HG02870 (cell line): Measurements from ENCODE around the gene MFNG.

Source experiments
- ATAC-seq: cut with Tn5 transposase; IDR thresholded peaks from one replicate; pipeline ENCODE4 v1.9.1; 2021; ENCODE audit warnings: mild to moderate bottlenecking, moderate library complexity; ENCODE audit not compliant: unreplicated experiment

MFNG gene

GRCh38 chr22:37453696-37454095 is 32.5 kb downstream of the MFNG start:
- no peak for ATAC-seq

- ATAC-seq, result no peak
Measured at GRCh38 chr22:37451218-37451617, 35.0 kb downstream of the MFNG start.

- ATAC-seq, result no peak
Measured at GRCh38 chr22:37449331-37450001, 36.7 kb downstream of the MFNG start.

- no peak for ATAC-seq
Measured at GRCh38 chr22:37448516-37449127, 37.6 kb downstream of the MFNG start.

- ATAC-seq, result no peak
Measured at GRCh38 chr22:37445501-37445900, 40.7 kb downstream of the MFNG start.

GRCh38 chr22:37443977-37444376 is 42.2 kb downstream of the MFNG start:
- ATAC-seq, result no peak

GRCh38 chr22:37443086-37443485 is 43.1 kb downstream of the MFNG start:
- no peak for ATAC-seq

GRCh38 chr22:37442537-37442936 is 43.6 kb downstream of the MFNG start:
- no peak for ATAC-seq

- ATAC-seq, result no peak
Measured at GRCh38 chr22:37442135-37442534, 44.0 kb downstream of the MFNG start.

- no peak for ATAC-seq
Measured at GRCh38 chr22:37440875-37441274, 45.3 kb downstream of the MFNG start.

- ATAC-seq, result no peak
Measured at GRCh38 chr22:37439347-37439746, 46.8 kb downstream of the MFNG start.

GRCh38 chr22:37435970-37436603 is 50.1 kb downstream of the MFNG start:
- no peak for ATAC-seq

- ATAC-seq, result no peak
Measured at GRCh38 chr22:37433786-37434185, 52.4 kb downstream of the MFNG start.

GRCh38 chr22:37432708-37433054 is 53.5 kb downstream of the MFNG start:
- no peak for ATAC-seq

- ATAC-seq, result no peak
Measured at GRCh38 chr22:37431801-37432707, 54.1 kb downstream of the MFNG start.

GRCh38 chr22:37431366-37431765 is 54.8 kb downstream of the MFNG start:
- ATAC-seq, result no peak

- ATAC-seq, result no peak
Measured at GRCh38 chr22:37430941-37431340, 55.2 kb downstream of the MFNG start.

GRCh38 chr22:37428649-37429586 is 57.3 kb downstream of the MFNG start:
- no peak for ATAC-seq

- no peak for ATAC-seq
Measured at GRCh38 chr22:37427711-37428635, 58.2 kb downstream of the MFNG start.
